ENCODE data around the gene BEST4. TPM values are rescaled to one million over a fixed set of nuclear protein-coding genes. Genes with fewer than 3 reads are reported as not detected.
"Not testable (repeated sequence)": the region's sequence is repeated elsewhere in the genome, so short reads cannot be mapped to it uniquely, and the experiment has no call there.

BEST4 gene
- total and polyA plus RNA-seq, 4 experiments from 2014 or later: 0.20 to 1.6 (median 1.2) TPM; not detected in 1

- Histone ChIP-seq H3K9me3 (ENCODE audit: control insufficient read depth in 1 of 2, low read length in 2 of 2) (no peaks in the 10 kb centered on the region), H3K4me3 (ENCODE audit: low read length in 2 of 2) (no peak overlapping the region), H3K27me3 (ENCODE audit: insufficient read depth, low read length) (no peaks in the 10 kb centered on the region), H3K4me1 (ENCODE audit: insufficient read depth, low read length) (no peaks in the 10 kb centered on the region), H3K27ac (ENCODE audit: low read depth, low read length) (no peak overlapping the region), H3K36me3 (ENCODE audit: insufficient read depth, low read length) (no peaks in the 10 kb centered on the region)
- POLR2A ChIA-PET (ENCODE audit: partially characterized antibody): interaction anchor here (0.9 to 4.1 kb wide), 4 partner anchors 10 to 108 kb away, joined by 3 to 24 read pairs (median 6); partner anchors contain the start of gene PLK3
- H3K27ac Mint-ChIP-seq: no peak overlapping the region
- no peak for DNase-seq
- no peak overlapping the region for H3K4me3 Mint-ChIP-seq
- CTCF ChIA-PET (ENCODE audit: partially characterized antibody): interaction anchor here (1.8 kb wide), 1 partner anchor 29 kb away, joined by 5 read pairs; the partner anchor contains the start of gene PLK3
- H3K36me3 Mint-ChIP-seq: no peaks in the 10 kb centered on the region
- no peaks in the 10 kb centered on the region for H3K9me3 Mint-ChIP-seq
- no peaks in the 10 kb centered on the region for H3K4me1 Mint-ChIP-seq
- intact Hi-C loops (cut with micrococcal nuclease): no loop called here
- no peaks in the 10 kb centered on the region for H3K27me3 Mint-ChIP-seq
These were observed 41.8 kb upstream of the BEST4 start for GRCh38 chr1:44829506-44830384.

DNA sequence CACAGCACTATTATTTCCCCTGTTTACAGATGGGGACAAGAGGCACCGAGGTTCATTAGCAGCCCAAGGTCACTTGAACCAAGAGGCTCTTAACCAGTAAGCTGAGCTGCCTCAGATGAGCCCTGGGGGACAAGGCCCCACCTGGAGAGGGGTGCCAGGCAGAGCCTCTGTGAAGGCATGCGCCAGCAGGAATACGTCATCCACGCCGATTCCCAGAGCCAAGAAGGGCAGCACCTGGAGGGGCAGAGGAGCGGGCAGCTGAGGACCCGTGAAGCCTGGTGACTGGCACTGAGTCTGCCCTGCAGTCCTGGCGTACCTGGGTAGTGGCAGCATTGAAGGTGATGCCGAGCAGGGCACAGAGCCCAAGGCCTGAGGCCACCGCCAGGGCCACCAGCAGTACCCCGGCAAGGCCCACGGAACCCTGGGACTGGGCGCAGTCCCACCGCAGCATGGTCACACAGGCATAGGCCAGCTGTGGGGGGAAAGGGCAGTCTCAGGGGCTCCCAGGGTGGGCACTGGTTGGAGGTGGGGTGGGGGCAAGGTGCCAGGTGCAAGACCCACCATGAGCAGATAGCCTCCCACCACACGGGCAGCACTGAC is 41.0 kb upstream of the BEST4 start:
- no peaks in the 10 kb centered on the region for H3K4me1 ChIP-seq (ENCODE audit: insufficient read depth, low read length)
- no peaks in the 10 kb centered on the region for H3K27me3 ChIP-seq (ENCODE audit: insufficient read depth, low read length)
- no peaks in the 10 kb centered on the region for H3K36me3 ChIP-seq (ENCODE audit: insufficient read depth, low read length)
- Mint-ChIP-seq H3K27me3 (no peaks in the 10 kb centered on the region), H3K4me1 (no peaks in the 10 kb centered on the region), H3K36me3 (no peaks in the 10 kb centered on the region), H3K9me3 (no peaks in the 10 kb centered on the region), H3K4me3 (no peak overlapping the region), H3K27ac (no peak overlapping the region)
- no peak overlapping the region for H3K27ac ChIP-seq (ENCODE audit: low read depth, low read length)
- intact Hi-C loops (cut with micrococcal nuclease): no loop called here
- peak in 1 of 5 donors; percentile 36 for DNase-seq
- H3K4me3 ChIP-seq (ENCODE audit: low read length in 2 of 2): no peak overlapping the region
- ChIA-PET CTCF (ENCODE audit: partially characterized antibody) (interaction anchor here (1.8 kb wide), 1 partner anchor 28 kb away, joined by 5 read pairs; the partner anchor contains the start of gene PLK3), POLR2A (ENCODE audit: partially characterized antibody) (interaction anchor here (1.1 to 22.2 kb wide), 3 partner anchors 9 to 108 kb away, joined by 3 to 1564 read pairs (median 24); partner anchors contain the start of genes BTBD19, DYNLT4 and PLK3)
- no peaks in the 10 kb centered on the region for H3K9me3 ChIP-seq (ENCODE audit: control insufficient read depth in 1 of 2, low read length in 2 of 2)

DNA sequence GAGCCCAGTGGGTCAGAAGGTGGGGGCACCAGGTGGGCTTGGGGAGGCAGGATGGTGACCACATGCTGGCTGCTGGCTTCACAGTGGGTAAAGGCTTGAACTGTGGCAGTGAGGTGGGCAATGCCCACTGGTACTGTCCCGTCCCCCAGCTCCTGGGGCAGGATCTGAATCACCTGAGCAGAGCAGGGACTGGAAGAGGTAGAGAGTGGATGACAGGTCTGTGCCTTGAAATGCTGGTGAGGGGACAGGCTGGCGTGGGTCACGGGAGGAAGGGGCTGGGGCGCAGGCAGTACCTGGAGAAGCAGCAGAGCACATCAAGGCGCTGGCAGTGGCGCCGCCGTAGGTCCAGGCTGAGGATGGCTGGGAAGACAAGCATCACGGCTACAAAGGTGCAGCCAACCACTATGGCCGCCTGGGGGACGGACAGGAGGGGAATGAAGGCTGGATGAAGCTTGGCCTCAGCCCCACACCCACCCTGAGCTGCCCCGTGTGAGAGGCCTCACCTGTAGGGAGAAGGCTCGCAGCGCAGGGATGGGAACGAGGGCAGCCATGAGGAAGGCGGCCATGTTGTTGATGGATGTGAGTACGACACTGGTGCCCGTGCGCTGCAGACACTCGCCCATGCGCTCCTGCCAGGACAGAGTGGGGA is 40.2 kb upstream of the BEST4 start:
- intact Hi-C loops (cut with micrococcal nuclease): no loop called here
- Histone ChIP-seq H3K4me3 (ENCODE audit: low read length in 2 of 2) (no peak overlapping the region), H3K36me3 (ENCODE audit: insufficient read depth, low read length) (no peaks in the 10 kb centered on the region), H3K4me1 (ENCODE audit: insufficient read depth, low read length) (no peaks in the 10 kb centered on the region), H3K9me3 (ENCODE audit: control insufficient read depth in 1 of 2, low read length in 2 of 2) (no peaks in the 10 kb centered on the region), H3K27ac (ENCODE audit: low read depth, low read length) (no peak overlapping the region), H3K27me3 (ENCODE audit: insufficient read depth, low read length) (no peaks in the 10 kb centered on the region)
- Mint-ChIP-seq H3K27me3 (no peaks in the 10 kb centered on the region), H3K36me3 (no peaks in the 10 kb centered on the region), H3K9me3 (no peaks in the 10 kb centered on the region), H3K4me1 (no peaks in the 10 kb centered on the region), H3K27ac (peak overlapping the region in 1 of 7 donors; percentile 74), H3K4me3 (no peak overlapping the region)
- ChIA-PET POLR2A (ENCODE audit: partially characterized antibody) (interaction anchor here (4.1 to 22.2 kb wide), 2 partner anchors 8 to 23 kb away, joined by 24 to 1564 read pairs; partner anchors contain the start of genes BTBD19, DYNLT4 and PLK3), CTCF (ENCODE audit: partially characterized antibody) (no interaction called here)
- no peak for DNase-seq

- H3K4me3 ChIP-seq (ENCODE audit: low read length in 2 of 2): no peak overlapping the region
- H3K4me1 Mint-ChIP-seq: no peaks in the 10 kb centered on the region
- H3K9me3 ChIP-seq (ENCODE audit: control insufficient read depth in 1 of 2, low read length in 2 of 2): no peaks in the 10 kb centered on the region
- no peak for DNase-seq
- CTCF ChIA-PET (ENCODE audit: partially characterized antibody): no interaction called here
- POLR2A ChIA-PET (ENCODE audit: partially characterized antibody): interaction anchor here (0.8 to 22.2 kb wide), 3 partner anchors 7 to 22 kb away, joined by 4 to 1564 read pairs (median 24); partner anchors contain the start of genes BTBD19, DYNLT4 and PLK3
- no peaks in the 10 kb centered on the region for H3K36me3 ChIP-seq (ENCODE audit: insufficient read depth, low read length)
- H3K27ac Mint-ChIP-seq: no peak overlapping the region
- H3K4me3 Mint-ChIP-seq: no peak overlapping the region
- H3K27ac ChIP-seq (ENCODE audit: low read depth, low read length): no peak overlapping the region
- no peaks in the 10 kb centered on the region for H3K27me3 Mint-ChIP-seq
- no peaks in the 10 kb centered on the region for H3K9me3 Mint-ChIP-seq
- intact Hi-C loops (cut with micrococcal nuclease): no loop called here
- no peaks in the 10 kb centered on the region for H3K27me3 ChIP-seq (ENCODE audit: insufficient read depth, low read length)
- no peaks in the 10 kb centered on the region for H3K36me3 Mint-ChIP-seq
- H3K4me1 ChIP-seq (ENCODE audit: insufficient read depth, low read length): no peaks in the 10 kb centered on the region
These were observed 39.4 kb upstream of the BEST4 start for GRCh38 chr1:44827197-44828002.

DNA sequence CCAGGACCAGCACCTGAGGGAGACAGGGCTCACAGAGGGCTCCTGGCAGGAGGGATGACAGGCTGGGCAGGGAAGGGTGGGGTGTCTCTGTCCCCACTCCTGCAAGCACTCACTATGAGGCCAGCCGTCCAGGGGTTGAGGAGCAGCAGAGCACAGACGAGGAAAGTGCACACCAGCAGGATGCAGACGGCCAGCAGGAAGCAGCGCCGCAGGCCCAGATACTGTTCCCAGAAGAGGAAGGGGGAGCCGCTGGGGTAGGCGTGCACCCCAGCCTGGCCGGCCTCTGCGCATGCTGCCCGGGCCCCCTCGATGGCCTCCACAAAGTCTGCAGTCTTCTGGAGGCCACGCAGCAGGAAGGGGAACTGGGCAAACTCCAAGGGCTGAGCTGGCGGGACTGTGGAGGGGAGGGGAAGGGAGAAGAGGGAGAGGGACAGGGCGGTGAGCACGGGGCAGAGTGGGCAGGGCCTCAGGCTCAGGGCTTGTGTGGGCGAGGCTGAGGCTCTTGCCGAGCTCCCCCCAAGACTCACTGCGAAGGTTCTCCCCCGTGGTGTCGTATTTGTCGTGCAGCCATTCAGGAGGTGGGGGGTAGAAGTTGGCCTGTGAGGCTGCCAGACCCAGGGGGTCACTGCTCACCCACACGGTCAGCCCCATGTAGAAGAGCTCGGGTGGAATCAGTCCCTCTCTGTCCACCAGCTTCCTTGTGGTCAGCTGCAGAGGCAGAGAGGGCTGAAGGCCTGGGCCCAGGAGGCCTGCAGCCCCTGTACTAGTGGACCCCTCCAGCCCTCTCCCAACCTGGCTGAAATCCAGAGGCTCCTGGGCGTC is 38.6 kb upstream of the BEST4 start:
- intact Hi-C loops (cut with micrococcal nuclease): no loop called here
- Histone ChIP-seq H3K9me3 (ENCODE audit: control insufficient read depth in 1 of 2, low read length in 2 of 2) (no peaks in the 10 kb centered on the region), H3K27ac (ENCODE audit: low read depth, low read length) (no peak overlapping the region), H3K27me3 (ENCODE audit: insufficient read depth, low read length) (no peaks in the 10 kb centered on the region), H3K4me1 (ENCODE audit: insufficient read depth, low read length) (no peaks in the 10 kb centered on the region), H3K36me3 (ENCODE audit: insufficient read depth, low read length) (no peaks in the 10 kb centered on the region), H3K4me3 (ENCODE audit: low read length in 2 of 2) (no peak overlapping the region)
- no peaks in the 10 kb centered on the region for H3K36me3 Mint-ChIP-seq
- DNase-seq: no peak
- ChIA-PET CTCF (ENCODE audit: partially characterized antibody) (interaction anchor here (1.6 kb wide), 1 partner anchor 9 kb away, joined by 7 read pairs; no protein-coding TSS in a partner anchor), POLR2A (ENCODE audit: partially characterized antibody) (interaction anchor here (0.8 to 22.2 kb wide), 2 partner anchors 9 to 22 kb away, joined by 4 to 1564 read pairs; partner anchors contain the start of genes BTBD19, DYNLT4 and PLK3)
- H3K4me3 Mint-ChIP-seq: no peak overlapping the region
- no peaks in the 10 kb centered on the region for H3K9me3 Mint-ChIP-seq
- peaks cover 0 to under 1% (median 0%) of the 10 kb centered on the region in 4 donors for H3K4me1 Mint-ChIP-seq
- no peak overlapping the region for H3K27ac Mint-ChIP-seq
- no peaks in the 10 kb centered on the region for H3K27me3 Mint-ChIP-seq

DNA sequence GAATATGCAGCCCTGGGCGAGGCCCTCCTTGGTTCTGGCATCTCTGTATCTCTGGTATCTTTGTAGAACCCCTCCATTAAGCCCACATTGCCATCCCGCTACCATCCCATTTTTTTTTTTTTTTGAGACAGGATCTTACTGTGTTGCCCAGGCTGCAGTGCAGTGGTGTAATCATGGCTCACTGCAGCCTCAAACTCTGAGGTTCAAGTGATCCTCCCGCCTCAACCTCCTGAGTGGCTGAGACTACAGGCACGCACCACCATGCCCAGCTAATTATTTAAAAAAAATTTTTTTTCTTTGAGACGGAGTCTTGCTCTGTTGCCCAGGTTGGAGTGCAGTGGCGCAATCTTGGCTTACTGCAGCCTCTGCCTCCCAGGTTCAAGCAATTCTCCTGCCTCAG is 36.4 kb upstream of the BEST4 start:
- H3K36me3 ChIP-seq (ENCODE audit: insufficient read depth, low read length); H3K27ac ChIP-seq (ENCODE audit: low read depth, low read length); DNase-seq; H3K9me3 Mint-ChIP-seq; H3K27me3 Mint-ChIP-seq; H3K27ac Mint-ChIP-seq; H3K36me3 Mint-ChIP-seq; H3K4me3 Mint-ChIP-seq; H3K27me3 ChIP-seq (ENCODE audit: insufficient read depth, low read length); H3K9me3 ChIP-seq (ENCODE audit: control insufficient read depth in 1 of 2, low read length in 2 of 2); H3K4me3 ChIP-seq (ENCODE audit: low read length in 2 of 2); intact Hi-C loops (cut with micrococcal nuclease): not testable (repeated sequence)
- H3K4me1 ChIP-seq (ENCODE audit: insufficient read depth, low read length): peaks cover 18% of the 10 kb centered on the region
- POLR2A ChIA-PET (ENCODE audit: partially characterized antibody): interaction anchor here (1.2 to 22.2 kb wide), 3 partner anchors 19 to 187 kb away, joined by 3 to 1564 read pairs (median 49); partner anchors contain the start of genes BTBD19, DYNLT4, HECTD3 and PLK3
- H3K4me1 Mint-ChIP-seq: peaks cover 7 to 22% (median 13%) of the 10 kb centered on the region in 4 donors
- CTCF ChIA-PET (ENCODE audit: partially characterized antibody): interaction anchor here (1.7 kb wide), 1 partner anchor 94 kb away, joined by 3 read pairs; the partner anchor contains the start of gene RNU5D-1
